B cell (primary cell): ENCODE results near the gene ATP9B. TPM values are rescaled to one million over a fixed set of nuclear protein-coding genes. Genes with fewer than 3 reads are reported as not detected.

ENCODE experiments used
- ATAC-seq: fragments of 200-7000 bp; cut with Tn5 transposase; one replicate; pipeline ENCODE4 v1.10.0; 2021; ENCODE audit warnings: low read depth, mild to moderate bottlenecking, moderate number of reproducible peaks, moderate library complexity
- CTCF ChIA-PET: fragments of 350-600 bp; sonication (Branson Sonifier 250); formaldehyde crosslinking; loops from one replicate; lab custom pipeline; 2021; ENCODE audit warnings: antibody characterized with exemption, inconsistent platforms; lab: Charles Lee
- POLR2A ChIA-PET: fragments of 350-600 bp; sonication (Branson Sonifier 250); formaldehyde crosslinking; loops from one replicate; lab custom pipeline; 2021; ENCODE audit warnings: antibody characterized with exemption; lab: Charles Lee
- DNase-seq: peaks from one replicate; pipeline ENCODE4 v3.0.0; 2013
- H2AFZ ChIP-seq: 2 replicates; pipeline ENCODE4 v1.6.1; 2012; ENCODE audit warnings: mild to moderate bottlenecking, low read depth, low read length; ENCODE audit not compliant: insufficient read depth, poor library complexity, severe bottlenecking
- H3K27ac ChIP-seq, 2 donors: 1 replicate in 1 of 2; 2 replicates in 1 of 2; pipeline ENCODE4 v1.5.1; 2012 to 2013; ENCODE audit warnings: low read length in 2 of 2, mild to moderate bottlenecking in 2 of 2, moderate library complexity in 1 of 2
- H3K27me3 ChIP-seq, 4 experiments: fragments of 200-600 bp in 1 of 4; sonication (generic) in 1 of 4; replicated peaks in 1 of 4; 1 replicate in 2 of 4; 2 replicates in 2 of 4; pipeline versions ENCODE4 v1.6.1 to v1.7.0; 2013 to 2016; ENCODE audit warnings: low read length in 3 of 4, mild to moderate bottlenecking in 2 of 4, mixed read lengths in 1 of 4, moderate library complexity in 1 of 4; ENCODE audit not compliant: insufficient read depth in 4 of 4, control insufficient read depth in 3 of 4; ENCODE audit errors: control extremely low read depth in 1 of 4
- H3K36me3 ChIP-seq, 2 experiments: replicated peaks in 1 of 2; 1 replicate in 1 of 2; 2 replicates in 1 of 2; pipeline versions ENCODE4 v1.6.1 to v1.7.1; 2013; ENCODE audit warnings: low read length in 1 of 2; ENCODE audit not compliant: insufficient read depth in 2 of 2, control insufficient read depth in 1 of 2; ENCODE audit errors: control extremely low read depth in 1 of 2, extremely low read depth in 1 of 2
- H3K4me1 ChIP-seq, 2 donors: fragments of 200-600 bp in 1 of 2; sonication (generic) in 1 of 2; 1 replicate in 1 of 2; 2 replicates in 1 of 2; pipeline versions ENCODE4 v1.5.1 to v1.6.1; 2013 to 2017; ENCODE audit warnings: low read length in 2 of 2; ENCODE audit not compliant: control insufficient read depth in 2 of 2, insufficient read depth in 2 of 2
- H3K4me2 ChIP-seq: replicated peaks from 2 replicates; pipeline ENCODE3; 2012; ENCODE audit warnings: mild to moderate bottlenecking, low read depth, low read length; ENCODE audit not compliant: poor library complexity, severe bottlenecking
- H3K4me3 ChIP-seq, 5 experiments: fragments of 200-600 bp in 1 of 5; sonication (generic) in 1 of 5; 1 replicate in 3 of 5; 2 replicates in 2 of 5; pipeline versions ENCODE4 v1.5.1 to v1.7.0; 2011 to 2016; ENCODE audit warnings: low read length in 4 of 5, mild to moderate bottlenecking in 4 of 5, low read depth in 2 of 5, control low read depth in 1 of 5, moderate library complexity in 1 of 5; ENCODE audit not compliant: insufficient read depth in 1 of 5; ENCODE audit errors: control extremely low read depth in 1 of 5, extremely low read depth in 1 of 5
- H3K79me2 ChIP-seq: fragments of 200-600 bp; sonication (generic); one replicate; pipeline ENCODE4 v1.6.0; 2016; ENCODE audit warnings: low read length; ENCODE audit not compliant: control insufficient read depth, insufficient read depth
- H3K9ac ChIP-seq: fragments of 200-600 bp; sonication (generic); 2 replicates; pipeline ENCODE4 v1.6.1; 2017; ENCODE audit warnings: mild to moderate bottlenecking, low read length, moderate library complexity
- H3K9me3 ChIP-seq, 3 donors: one replicate each; pipeline versions ENCODE4 v1.6.1 to v1.7.1; 2013; ENCODE audit warnings: low read length in 2 of 3; ENCODE audit not compliant: control insufficient read depth in 2 of 3, insufficient read depth in 1 of 3; ENCODE audit errors: control extremely low read depth in 1 of 3
- H4K20me1 ChIP-seq: 2 replicates; pipeline ENCODE4 v1.6.0; 2012; ENCODE audit warnings: mild to moderate bottlenecking, low read length; ENCODE audit not compliant: insufficient read depth, control insufficient read depth, poor library complexity, severe bottlenecking
- H3K27ac Mint-ChIP-seq: one replicate; pipeline ENCODE4 v1.8.0; 2021; ENCODE audit warnings: mixed read lengths
- H3K27me3 Mint-ChIP-seq: one replicate; pipeline ENCODE4 v1.8.0; 2021; ENCODE audit warnings: mixed read lengths
- H3K4me1 Mint-ChIP-seq: one replicate; pipeline ENCODE4 v1.8.0; 2021; ENCODE audit warnings: mixed read lengths
- H3K4me3 Mint-ChIP-seq: one replicate; pipeline ENCODE4 v1.8.0; 2021; ENCODE audit warnings: mixed read lengths
- H3K9me3 Mint-ChIP-seq: one replicate; pipeline ENCODE4 v1.8.0; 2022; ENCODE audit warnings: mixed read lengths; ENCODE audit not compliant: insufficient read depth
- CTCF ChIP-seq: fragments of 200-600 bp; IDR thresholded peaks from one replicate; pipeline ENCODE4 v1.8.0; 2022; ENCODE audit warnings: antibody characterized with exemption, mild to moderate bottlenecking
- EZH2 ChIP-seq: IDR thresholded peaks from 2 replicates; pipeline ENCODE4 v1.6.1; 2012; ENCODE audit warnings: borderline replicate concordance, low read depth, mild to moderate bottlenecking, moderate library complexity, low read length; ENCODE audit not compliant: insufficient read depth, poor library complexity, severe bottlenecking
- WGBS: methylation state at CpG from one replicate; pipeline ENCODE4 v1.1.5; 2013; ENCODE audit warnings: missing lambda C conversion rate; ENCODE audit not compliant: insufficient coverage; 5-methylcytosine and 5-hydroxymethylcytosine counted together
- intact Hi-C: fragments of 100-400 bp; cut with micrococcal nuclease; formaldehyde crosslinking; loops from one replicate; pipeline ENCODE4 v1.10.0; 2022
- polyA plus RNA-seq: library from polyadenylated mRNA; depleted of rRNA; stranded (reverse); fragments of >200 nt; gene quantifications from 2 replicates; pipeline ENCODE4 v1.2.3, GENCODE V29; 2012
- total RNA-seq, 2 donors: library from RNA; stranded (reverse); fragments of 120-200 nt in 1 of 2; gene quantifications; 1 replicate in 1 of 2; 2 replicates in 1 of 2; pipeline versions ENCODE4 v1.2.3 to v1.2.4, GENCODE V29; 2013 to 2022

ATP9B gene
- total and polyA plus RNA-seq, 2 donors (not counting 1 experiment from before 2014, with no cell fraction given): 34.3 to 71.7 TPM

- Histone ChIP-seq H3K4me2 (no peak overlapping the region), H3K79me2 (no peaks in the 10 kb centered on the region), H3K9ac (no peak overlapping the region), H3K27ac (no peak overlapping the region), H4K20me1 (no peaks in the 10 kb centered on the region), H3K4me1 (no peaks in the 10 kb centered on the region), H3K4me3 (no peak overlapping the region), H2AFZ (no peak overlapping the region), H3K9me3 (no peaks in the 10 kb centered on the region), H3K36me3 (peaks cover 0 to 22% of the 10 kb centered on the region in 2 experiments), H3K27me3 (no peaks in the 10 kb centered on the region)
- DNase-seq (no peak), ATAC-seq (no peak)
- CTCF ChIA-PET: no interaction called here
- Mint-ChIP-seq H3K4me3 (no peak overlapping the region), H3K4me1 (no peaks in the 10 kb centered on the region), H3K27me3 (no peaks in the 10 kb centered on the region), H3K9me3 (no peaks in the 10 kb centered on the region), H3K27ac (no peak overlapping the region)
- WGBS: 100% methylated on average over 1 of the region's 5 CpGs
- POLR2A ChIA-PET: no interaction called here
- TF ChIP-seq EZH2 (no peak), CTCF (no peak)
- intact Hi-C loops: no loop called here
These were observed 142.7 kb downstream of the ATP9B start for GRCh38 chr18:79211844-79212243.

DNA sequence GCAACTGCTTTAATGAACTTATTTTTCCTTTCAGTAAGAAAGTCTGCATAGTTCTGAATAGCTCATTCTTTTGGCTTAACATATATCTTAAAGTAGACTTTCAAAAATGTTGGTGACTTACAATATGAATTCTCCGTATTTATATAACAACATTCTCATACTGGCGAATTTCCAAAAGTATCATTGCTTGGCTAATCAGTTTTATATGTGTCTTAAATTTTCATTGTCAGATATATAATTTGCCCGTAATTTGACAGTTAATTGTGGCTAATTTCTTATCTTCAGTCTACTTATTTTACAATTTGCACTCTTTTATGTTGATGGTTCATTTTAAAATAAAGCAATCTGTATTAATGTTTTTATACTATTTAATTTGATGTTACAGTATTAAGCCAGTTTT, 144.9 kb downstream of the ATP9B start:
- H3K9me3 Mint-ChIP-seq: no peaks in the 10 kb centered on the region
- no peaks in the 10 kb centered on the region for H3K79me2 ChIP-seq
- no peak for ATAC-seq
- intact Hi-C loops: no loop called here
- H4K20me1 ChIP-seq: no peaks in the 10 kb centered on the region
- H3K4me3 Mint-ChIP-seq: no peak overlapping the region
- no peaks in the 10 kb centered on the region for H3K27me3 Mint-ChIP-seq
- no peak overlapping the region for H3K4me3 ChIP-seq
- no peak overlapping the region for H3K27ac Mint-ChIP-seq
- H3K4me1 ChIP-seq: no peaks in the 10 kb centered on the region
- H3K27me3 ChIP-seq: no peaks in the 10 kb centered on the region
- no peak overlapping the region for H2AFZ ChIP-seq
- H3K4me2 ChIP-seq: no peak overlapping the region
- H3K27ac ChIP-seq: no peak overlapping the region
- no peak overlapping the region for H3K9ac ChIP-seq
- peaks cover 0 to 17% of the 10 kb centered on the region in 2 experiments for H3K36me3 ChIP-seq
- CTCF ChIA-PET: no interaction called here
- no CpG with 5 or more reads among the region's 3 CpGs for WGBS
- no peaks in the 10 kb centered on the region for H3K4me1 Mint-ChIP-seq
- TF ChIP-seq EZH2 (no peak), CTCF (no peak)
- no peaks in the 10 kb centered on the region for H3K9me3 ChIP-seq
- no peak for DNase-seq
- POLR2A ChIA-PET: no interaction called here
